K562 (cell line): Measurements from ENCODE around the gene CENPT. TPM values are rescaled to one million over a fixed set of nuclear protein-coding genes. Genes with fewer than 3 reads are reported as not detected.
A peak's percentile ranks its signal among the peaks of the same experiment; 100 is the strongest.

Source experiments
- CBFA2T3 ChIP-seq: fragments of 450-650 bp; IDR thresholded peaks from 2 replicates; pipeline ENCODE4 v1.6.1; 2017
- CHD7 ChIP-seq: fragments of 200-600 bp; sonication (generic); IDR thresholded peaks from one replicate; pipeline ENCODE4 v1.6.1; 2012; ENCODE audit warnings: mild to moderate bottlenecking, low read depth, low read length, inconsistent platforms
- CREB5 ChIP-seq: fragments of 250-450 bp; sonication (Bioruptor Pico); IDR thresholded peaks from 2 replicates; pipeline ENCODE4 v1.5.0; 2020; ENCODE audit warnings: mild to moderate bottlenecking
- E2F1 ChIP-seq: sonication (generic); formaldehyde crosslinking; IDR thresholded peaks from 2 replicates; pipeline ENCODE4 v1.8.1; 2023; ENCODE audit warnings: mild to moderate bottlenecking, missing genetic modification reagents, moderate library complexity
- ETV6 ChIP-seq, 3 experiments: fragments of 150-350 bp in 1 of 3; sonication (generic) in 1 of 3; formaldehyde crosslinking in 1 of 3; IDR thresholded peaks; 2 replicates each; pipeline versions ENCODE4 v1.6.1 to v1.8.0; 2014 to 2022; ENCODE audit warnings: borderline replicate concordance in 2 of 3, low read depth in 2 of 3, antibody characterized with exemption in 1 of 3, low read length in 1 of 3, mild to moderate bottlenecking in 1 of 3, missing genetic modification reagents in 1 of 3
- EWSR1 ChIP-seq: fragments of 450-650 bp; IDR thresholded peaks from 2 replicates; pipeline ENCODE4 v1.6.1; 2018; ENCODE audit warnings: borderline replicate concordance, mild to moderate bottlenecking, low read depth, moderate library complexity; ENCODE audit not compliant: partially characterized antibody
- HNRNPLL ChIP-seq: fragments of 200-400 bp; formaldehyde crosslinking; IDR thresholded peaks from 2 replicates; pipeline ENCODE4 v1.6.1; 2017; ENCODE audit warnings: low read length, low read depth, mild to moderate bottlenecking; ENCODE audit not compliant: poor library complexity, severe bottlenecking
- PKNOX1 ChIP-seq: fragments of 450-650 bp; IDR thresholded peaks from 2 replicates; pipeline ENCODE4 v1.6.1; 2016
- PRMT5 ChIP-seq: sonication (generic); formaldehyde crosslinking; IDR thresholded peaks from 2 replicates; pipeline ENCODE4 v1.5.0; 2020; ENCODE audit warnings: missing genetic modification reagents
- WHSC1 ChIP-seq: IDR thresholded peaks from one replicate; pipeline ENCODE4 v1.6.1; 2012; ENCODE audit warnings: low read length, control low read depth, inconsistent platforms
- ZNF77 ChIP-seq: fragments of 250-450 bp; sonication (Bioruptor Pico); IDR thresholded peaks from 2 replicates; pipeline ENCODE4 v1.5.0; 2020
- polyA plus RNA-seq, 8 experiments: library from polyadenylated mRNA; depleted of rRNA in 4 of 8; stranded (reverse) in 5 of 8; unstranded in 3 of 8; fragments of >200 nt; fragmentation: Nextera tagmentation in 2 of 8; fragmentation: Illumina TruSeq in 1 of 8; extraction: Ambion mirVana in 2 of 8; extraction: Trizol in 1 of 8; gene quantifications; 2 replicates each; pipeline versions ENCODE4 v1.2.1 to v1.2.3, GENCODE V29; 2011 to 2014; ENCODE audit warnings: inconsistent platforms in 1 of 8, missing spikeins in 1 of 8
- total RNA-seq, 7 experiments: library from RNA; depleted of rRNA in 6 of 7; stranded (reverse); fragments of >200 nt in 6 of 7; fragmentation: Illumina TruSeq in 2 of 7; extraction: Trizol in 2 of 7; gene quantifications; 2 replicates each; pipeline versions ENCODE4 v1.2.1 to v1.2.3, GENCODE V29; 2011 to 2021; ENCODE audit warnings: low replicate concordance in 1 of 7

The CENPT gene
- total and polyA plus RNA-seq, 9 of the 15 experiments (the other 6 are each of a cell fraction or from before 2014, with no cell fraction given) = 3.6 to 94.2 (median 44.1) TPM

GRCh38 chr16:67847064-67847861 lies at the start of gene CENPT (continued):
- no peak for TF ChIP-seq PKNOX1
- TF ChIP-seq CBFA2T3 = peak; percentile 25; the same call in 1 of the 2 replicates
- no peak for TF ChIP-seq PRMT5
- no peak for TF ChIP-seq EWSR1
- no peak for TF ChIP-seq ZNF77 (CRISPR knock-in tag)
- no peak for TF ChIP-seq ETV6 (IDR thresholded peaks at IDR 0.05; ENCODE audit: borderline replicate concordance in 1 of 2, low read depth in 2 of 2, low read length in 1 of 2)
- 0 out of 2 replicates have a peak, but pooled peaks have one; percentile 31 for TF ChIP-seq ETV6 (CRISPR knock-in tag; IDR thresholded peaks at IDR 0.05; ENCODE audit: borderline replicate concordance)
- no peak for TF ChIP-seq CREB5 (CRISPR knock-in tag)
- no peak for TF ChIP-seq WHSC1
- peak; percentile 80 for TF ChIP-seq E2F1 (CRISPR knock-in tag)
- no peak for TF ChIP-seq HNRNPLL
- no peak for TF ChIP-seq CHD7
